ENCODE results near the gene BRD2. TPM values are rescaled to one million over a fixed set of nuclear protein-coding genes. Genes with fewer than 3 reads are reported as not detected.
A peak's percentile ranks its signal among the peaks of the same experiment; 100 is the strongest.

The BRD2 gene
- total RNA-seq, 4 donors from 2014 or later = 110 to 152 (median 132) TPM

- H3K4me1 ChIP-seq = peaks cover 0 to 17% (median 7%) of the 10 kb centered on the region in 3 donors
- no peaks in the 10 kb centered on the region for H3K36me3 ChIP-seq
- 77 to 90% methylated on average over 3 of the region's 3 CpGs for WGBS, 2 donors
- H3K4me3 ChIP-seq = no peak overlapping the region
- intact Hi-C loops (cut with DNase I) = no loop called here
- DNase-seq = no peak
- H3K27ac ChIP-seq = no peak overlapping the region
- no peaks in the 10 kb centered on the region for H3K27me3 ChIP-seq
- H3K9me3 ChIP-seq = no peaks in the 10 kb centered on the region
- TF ChIP-seq CTCF (IDR thresholded peaks at IDR 0.05) (no peak), POLR2A (IDR thresholded peaks at IDR 0.05) (no peak)
Measured at GRCh38 chr6:32950010-32950409, 18.4 kb upstream of the BRD2 start.

- WGBS, 2 donors = 94 to 95% methylated on average over 4 to 5 of the region's 8 CpGs
- H3K9me3 ChIP-seq = no peaks in the 10 kb centered on the region
- H3K4me1 ChIP-seq = peaks cover 0 to 17% (median 7%) of the 10 kb centered on the region in 3 donors
- no peaks in the 10 kb centered on the region for H3K36me3 ChIP-seq
- H3K27me3 ChIP-seq = no peaks in the 10 kb centered on the region
- H3K4me3 ChIP-seq = no peak overlapping the region
- no peak overlapping the region for H3K27ac ChIP-seq
- intact Hi-C loops (cut with DNase I) = no loop called here
- DNase-seq = no peak
- TF ChIP-seq CTCF (IDR thresholded peaks at IDR 0.05) (no peak), POLR2A (IDR thresholded peaks at IDR 0.05) (no peak)
Measured at GRCh38 chr6:32950449-32950848, 17.9 kb upstream of the BRD2 start.

GRCh38 chr6:32952817-32953739 lies 15.3 kb upstream of the BRD2 start, which contains the start of gene HLA-DMA:
HLA-DMA (minus strand) TSS chr6:32953097; CDS start chr6:32953036, 61 bp downstream.
- H3K9me3 ChIP-seq = no peaks in the 10 kb centered on the region
- WGBS, 2 donors = 28 to 40% methylated on average over 8 of the region's 10 CpGs
- TF ChIP-seq CTCF (IDR thresholded peaks at IDR 0.05) = peak; percentile 62 to 89 (median 80)
- TF ChIP-seq POLR2A (IDR thresholded peaks at IDR 0.05) = peak in 3 of 4 donors; percentile 60 to 93 (median 62)
- peak; percentile 51 for DNase-seq
- H3K27ac ChIP-seq = peak within 1 kb of the TSS; percentile 34 to 91 (median 78)
- intact Hi-C loops (cut with DNase I) = no loop called here
- H3K4me3 ChIP-seq = peak within 1 kb of the TSS in 3 of 4 donors; percentile 27 to 64 (median 31)
- no peaks in the 10 kb centered on the region for H3K36me3 ChIP-seq
- H3K4me1 ChIP-seq = peaks cover 0 to 17% (median 7%) of the 10 kb centered on the region in 3 donors
- no peaks in the 10 kb centered on the region for H3K27me3 ChIP-seq

- TF ChIP-seq CTCF (IDR thresholded peaks at IDR 0.05) (no peak), POLR2A (IDR thresholded peaks at IDR 0.05) (no peak)
- no peak for DNase-seq
Measured at GRCh38 chr6:32953775-32954174, 14.6 kb upstream of the BRD2 start.

GRCh38 chr6:32954267-32954666 lies 14.1 kb upstream of the BRD2 start:
- no peak overlapping the region for H3K4me3 ChIP-seq
- intact Hi-C loops (cut with DNase I) = no loop called here
- H3K27ac ChIP-seq = no peak overlapping the region
- TF ChIP-seq POLR2A (IDR thresholded peaks at IDR 0.05) = no peak
- TF ChIP-seq CTCF (IDR thresholded peaks at IDR 0.05) = no peak
- H3K27me3 ChIP-seq = no peaks in the 10 kb centered on the region
- DNase-seq = no peak
- H3K36me3 ChIP-seq = no peaks in the 10 kb centered on the region
- H3K4me1 ChIP-seq = peaks cover 0 to 17% (median 7%) of the 10 kb centered on the region in 3 donors
- 87 to 88% methylated on average over 4 of the region's 4 CpGs for whole genome bisulfite sequencing, 2 donors
- H3K9me3 ChIP-seq = no peaks in the 10 kb centered on the region

More at GRCh38 chr6:32953775-32954174, 14.6 kb upstream of the BRD2 start:
- 74 to 80% methylated on average over 4 of the region's 4 CpGs for WGBS, 2 donors
- H3K36me3 ChIP-seq = no peaks in the 10 kb centered on the region
- H3K4me3 ChIP-seq = no peak overlapping the region
- intact Hi-C loops (cut with DNase I) = no loop called here
- H3K9me3 ChIP-seq = no peaks in the 10 kb centered on the region
- no peaks in the 10 kb centered on the region for H3K27me3 ChIP-seq
- peak overlapping the region in 3 of 4 donors; percentile 34 to 79 (median 77) for H3K27ac ChIP-seq
- peaks cover 0 to 17% (median 7%) of the 10 kb centered on the region in 3 donors for H3K4me1 ChIP-seq

All from esophagus squamous epithelium (tissue), 5 donors.